Epithelial cell of esophagus (primary cell): Measurements from ENCODE around the gene ITLN1.
"Not testable (repeated sequence)": the region's sequence is repeated elsewhere in the genome, so short reads cannot be mapped to it uniquely, and the experiment has no call there.

ENCODE experiments used
- DNase-seq: peaks from one replicate; pipeline ENCODE4 v3.0.0; 2010; ENCODE audit warnings: low read depth
- H3K4me3 ChIP-seq: 2 replicates; pipeline ENCODE4 v1.5.1; 2011; ENCODE audit warnings: mild to moderate bottlenecking, low read length, control low read depth
- TF ChIP-seq, protein P1 (sequence below): IDR thresholded peaks from 2 replicates; pipeline ENCODE4 v1.5.1; 2011; ENCODE audit warnings: low read depth, mild to moderate bottlenecking, low read length, control low read depth, inconsistent platforms; ENCODE audit not compliant: insufficient read depth; ENCODE audit errors: missing control alignments

The ITLN1 gene

DNA sequence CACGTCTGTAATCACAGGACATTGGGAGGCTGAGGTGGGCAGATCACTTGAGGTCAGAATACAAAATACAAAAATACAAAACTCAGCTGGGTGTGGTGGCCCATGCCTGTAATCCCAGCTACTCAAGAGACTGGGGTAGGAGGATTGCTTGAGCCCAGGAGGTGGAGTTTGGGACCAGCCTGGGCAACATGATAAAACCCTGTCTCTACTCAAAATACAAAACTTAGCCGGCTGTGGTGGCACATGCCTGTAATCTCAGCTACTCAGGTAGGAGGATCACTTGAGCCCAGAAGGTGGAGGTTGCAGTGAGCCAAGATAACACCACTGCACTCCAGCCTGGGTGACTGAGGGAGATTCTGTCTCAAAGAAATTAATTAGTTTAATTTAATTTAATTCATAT lies 6.5 kb upstream of the ITLN1 start:
- no peak for DNase-seq
- TF ChIP-seq, protein P1, sequence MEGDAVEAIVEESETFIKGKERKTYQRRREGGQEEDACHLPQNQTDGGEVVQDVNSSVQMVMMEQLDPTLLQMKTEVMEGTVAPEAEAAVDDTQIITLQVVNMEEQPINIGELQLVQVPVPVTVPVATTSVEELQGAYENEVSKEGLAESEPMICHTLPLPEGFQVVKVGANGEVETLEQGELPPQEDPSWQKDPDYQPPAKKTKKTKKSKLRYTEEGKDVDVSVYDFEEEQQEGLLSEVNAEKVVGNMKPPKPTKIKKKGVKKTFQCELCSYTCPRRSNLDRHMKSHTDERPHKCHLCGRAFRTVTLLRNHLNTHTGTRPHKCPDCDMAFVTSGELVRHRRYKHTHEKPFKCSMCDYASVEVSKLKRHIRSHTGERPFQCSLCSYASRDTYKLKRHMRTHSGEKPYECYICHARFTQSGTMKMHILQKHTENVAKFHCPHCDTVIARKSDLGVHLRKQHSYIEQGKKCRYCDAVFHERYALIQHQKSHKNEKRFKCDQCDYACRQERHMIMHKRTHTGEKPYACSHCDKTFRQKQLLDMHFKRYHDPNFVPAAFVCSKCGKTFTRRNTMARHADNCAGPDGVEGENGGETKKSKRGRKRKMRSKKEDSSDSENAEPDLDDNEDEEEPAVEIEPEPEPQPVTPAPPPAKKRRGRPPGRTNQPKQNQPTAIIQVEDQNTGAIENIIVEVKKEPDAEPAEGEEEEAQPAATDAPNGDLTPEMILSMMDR = no peak
- no peak overlapping the region for H3K4me3 ChIP-seq

DNA sequence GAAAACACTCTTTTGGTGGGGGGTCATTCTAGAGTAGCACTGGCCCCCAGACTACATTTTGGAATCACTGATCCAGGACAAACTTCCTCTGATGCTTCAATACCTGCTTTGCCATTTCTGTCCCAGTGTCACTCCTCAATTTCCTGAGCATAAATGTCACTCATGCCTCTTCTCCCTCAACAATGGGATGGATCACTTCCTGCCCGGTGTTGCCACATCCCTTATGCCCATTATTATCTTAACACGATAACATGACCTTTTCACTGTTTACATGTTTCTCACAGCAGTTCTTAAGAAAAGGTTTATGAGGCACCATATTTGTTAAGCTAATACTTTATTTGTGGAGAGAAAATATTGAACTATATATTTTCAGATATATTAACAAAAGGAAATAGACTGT lies 3.9 kb upstream of the ITLN1 start:
- no peak for DNase-seq
- no peak overlapping the region for H3K4me3 ChIP-seq
- TF ChIP-seq, protein P1 = no peak

DNA sequence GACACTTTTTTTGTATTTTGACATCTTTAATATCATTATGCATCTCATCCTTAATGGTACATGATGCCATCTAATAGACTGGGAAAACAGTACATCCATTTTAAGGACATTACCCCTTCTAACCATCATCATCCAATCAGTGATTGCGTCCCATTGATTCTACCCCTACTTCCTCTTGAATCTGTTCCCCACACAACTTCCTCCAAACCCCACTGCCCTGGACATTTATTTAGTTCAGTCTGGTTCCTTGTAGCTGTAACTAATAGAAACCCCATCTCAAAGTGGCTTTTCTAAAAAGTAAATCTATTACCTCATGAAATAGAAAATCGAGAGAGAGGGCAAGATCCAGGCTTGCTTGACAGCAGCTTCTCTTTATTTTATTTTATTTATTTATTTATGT lies 2.1 kb upstream of the ITLN1 start:
- TF ChIP-seq, protein P1 = no peak
- no peak for DNase-seq
- no peak overlapping the region for H3K4me3 ChIP-seq

DNA sequence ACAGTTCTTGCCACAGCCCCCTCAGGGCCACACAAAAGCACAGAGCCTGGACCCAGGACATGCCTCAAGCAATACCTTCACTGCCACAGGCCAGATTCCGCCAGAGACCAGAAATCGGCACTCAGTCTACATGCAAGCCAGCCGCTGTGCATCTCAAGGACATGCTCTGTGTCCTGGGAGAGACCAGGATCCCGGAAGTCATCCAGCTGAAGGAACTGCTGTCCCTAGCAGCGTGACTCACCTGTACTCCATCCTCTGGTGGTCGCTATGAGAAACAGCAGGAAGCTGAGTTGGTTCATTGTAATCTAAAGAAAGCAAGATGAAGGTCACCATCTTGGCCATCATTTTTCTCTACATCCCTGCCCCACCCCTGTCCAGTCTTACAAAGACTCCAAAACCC lies 401 bp downstream of the ITLN1 start:
- H3K4me3 ChIP-seq = no peak overlapping the region
- no peak for DNase-seq
- TF ChIP-seq, protein P1 = no peak

DNA sequence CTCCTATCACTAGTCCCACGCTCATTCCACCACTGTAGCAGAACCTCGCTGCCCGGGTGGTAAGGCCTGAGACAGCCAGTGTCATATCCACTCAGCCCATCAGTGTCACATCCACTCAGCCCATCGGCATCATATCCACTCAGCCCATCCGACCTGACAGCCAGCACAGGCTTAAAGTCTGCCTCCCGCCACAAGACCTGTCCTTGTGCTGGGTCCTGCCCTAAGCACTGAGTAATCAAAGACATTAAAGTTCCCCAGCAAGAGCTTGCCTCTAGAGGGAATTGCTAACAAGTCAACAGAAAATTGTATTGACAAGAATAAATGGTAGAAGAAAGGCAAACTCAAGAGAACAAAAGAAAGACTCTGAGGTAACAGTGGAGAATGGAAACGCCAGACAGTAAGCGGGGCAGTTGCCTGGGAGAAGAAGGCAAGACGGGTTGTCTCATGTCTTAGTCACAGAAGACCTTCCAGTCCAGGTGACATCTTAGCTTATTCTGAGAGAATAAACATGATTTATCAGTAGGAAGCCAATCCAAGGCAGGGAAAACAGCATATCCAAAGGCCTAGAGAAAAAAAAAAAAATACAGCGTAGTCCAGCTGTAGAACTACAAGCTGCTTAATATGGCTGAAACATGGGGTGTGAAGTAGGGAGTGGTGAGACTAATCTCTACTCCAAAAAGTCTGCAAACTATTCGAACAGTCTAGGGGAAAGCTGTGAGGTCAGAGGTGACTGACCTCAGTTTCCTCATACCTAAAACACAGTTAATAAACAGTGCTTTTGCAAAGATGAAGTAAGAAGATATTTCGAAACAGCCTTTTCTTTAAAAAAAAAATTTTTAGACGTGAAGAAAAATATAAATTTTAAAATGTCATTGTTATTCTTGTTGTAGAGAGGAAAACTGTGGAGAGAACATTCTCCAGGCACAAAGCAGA lies 1.1 kb downstream of the ITLN1 start:
- TF ChIP-seq, protein P1 = no peak
- no peak for DNase-seq
- no peak overlapping the region for H3K4me3 ChIP-seq

DNA sequence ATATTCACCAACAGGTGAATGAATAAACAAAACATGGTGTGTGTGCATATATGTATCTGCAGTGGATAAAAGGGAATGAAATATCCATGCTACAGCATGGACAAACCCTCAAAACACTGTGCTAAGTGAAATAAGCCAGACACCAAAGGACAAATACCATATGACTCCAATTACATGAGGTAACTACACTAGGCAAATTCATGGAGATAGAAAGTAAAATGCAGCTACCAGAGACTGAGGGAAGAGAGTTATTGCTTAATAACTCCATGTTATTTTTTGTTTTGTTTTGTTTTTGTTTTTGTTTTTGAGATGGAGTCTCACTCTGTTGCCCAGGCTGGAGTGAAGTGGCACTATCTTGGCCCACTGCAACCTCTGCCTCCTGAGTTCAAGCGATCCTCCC lies 2.4 kb downstream of the ITLN1 start:
- no peak overlapping the region for H3K4me3 ChIP-seq
- TF ChIP-seq, protein P1 = no peak
- DNase-seq = no peak

DNA sequence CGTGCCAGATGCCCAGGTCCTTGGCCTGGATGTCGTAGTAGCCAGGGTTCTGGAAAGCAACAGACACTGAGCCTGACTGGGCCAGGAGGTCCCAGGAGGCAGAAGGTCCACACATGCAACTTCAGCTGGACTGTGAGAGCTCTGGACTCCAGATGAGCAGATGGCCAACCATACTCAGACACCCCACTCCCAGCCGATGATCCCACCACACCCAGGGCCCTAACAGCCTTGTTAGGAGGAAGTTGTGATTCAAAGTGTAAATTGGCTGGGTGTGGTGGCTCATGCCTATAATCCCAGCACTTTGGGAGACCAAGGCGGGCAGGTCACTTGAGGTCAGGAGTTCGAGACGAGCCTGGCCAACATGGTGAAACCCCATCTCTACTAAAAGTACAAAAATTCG lies 3.7 kb downstream of the ITLN1 start:
- DNase-seq, H3K4me3 ChIP-seq: not testable (repeated sequence)
